Stimulated activated CD4-positive, alpha-beta T cell treated with anti-CD3 and anti-CD28 coated beads, Interleukin-4, amount 100 ng/mL, for 4 hours (primary cell): ENCODE data around the gene WDR31.
"Not testable (repeated sequence)": the region's sequence is repeated elsewhere in the genome, so short reads cannot be mapped to it uniquely, and the experiment has no call there.

Experiments
- DNase-seq, 2 experiments: peaks; one replicate each; pipeline ENCODE4 v3.0.0-alpha.2; 2020

Gene WDR31

GRCh38 chr9:113340011-113340699 lies at the start of gene WDR31:
TSS of gene WDR31 (minus strand) at chr9:113340275. CDS start at chr9:113332022, 8,253 bp downstream.
- DNase-seq: peak; percentile 78 to 82

GRCh38 chr9:113389451-113389850 lies 49.4 kb upstream of the WDR31 start:
- DNase-seq: no peak

DNA sequence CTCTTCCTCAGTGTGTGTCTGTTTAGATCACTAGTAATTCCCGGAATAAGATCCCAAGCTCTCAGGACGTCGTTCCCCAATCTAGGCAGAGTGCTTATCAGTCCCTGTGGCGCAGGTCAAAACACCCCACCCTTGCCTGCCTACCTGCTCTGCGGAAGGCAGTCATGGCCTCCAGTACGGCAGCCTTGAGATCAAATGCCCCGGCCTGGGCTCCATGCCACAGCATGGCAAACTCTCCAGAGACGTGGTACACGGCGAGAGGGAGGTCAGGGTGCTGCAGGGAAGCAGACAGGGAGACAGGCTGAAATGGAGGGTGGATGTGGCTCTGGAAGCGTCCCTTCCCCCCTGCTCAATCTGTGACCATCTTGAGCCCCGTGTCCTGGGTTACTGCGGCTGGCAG lies 48.8 kb upstream of the WDR31 start:
- no peak for DNase-seq

DNA sequence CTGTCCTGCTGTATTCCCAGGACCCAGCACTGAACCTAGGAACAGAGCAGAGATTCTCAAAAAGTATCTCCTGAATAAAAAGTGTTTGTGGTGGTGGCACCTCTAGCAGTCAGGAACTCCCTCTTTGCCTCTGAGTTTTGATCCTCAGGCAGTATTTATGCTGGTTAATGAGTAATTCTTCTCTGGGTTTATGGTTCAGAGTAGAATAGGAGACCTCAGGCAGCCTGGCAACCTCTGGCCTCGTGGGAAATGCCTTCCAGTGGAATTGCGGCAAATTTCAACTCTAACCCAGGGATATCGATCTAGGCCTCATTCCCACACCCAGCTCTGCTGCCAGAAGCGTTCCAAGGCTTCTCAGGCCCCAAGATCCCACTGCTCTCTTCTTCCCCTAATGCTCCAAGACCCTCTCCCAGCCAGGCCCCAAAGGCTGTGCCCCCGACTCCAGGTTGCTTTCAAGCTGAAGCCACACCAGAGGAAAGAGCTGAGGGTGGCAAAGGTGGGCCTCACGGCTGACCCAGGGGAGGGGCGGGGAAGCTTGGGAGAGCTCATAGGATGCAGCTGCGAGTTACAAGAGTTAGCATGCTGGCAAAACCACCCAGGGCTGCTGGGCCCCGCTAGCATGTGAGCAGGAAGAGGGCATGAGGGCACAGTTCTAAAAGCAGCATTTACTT lies 47.6 kb upstream of the WDR31 start:
- no peak for DNase-seq

DNA sequence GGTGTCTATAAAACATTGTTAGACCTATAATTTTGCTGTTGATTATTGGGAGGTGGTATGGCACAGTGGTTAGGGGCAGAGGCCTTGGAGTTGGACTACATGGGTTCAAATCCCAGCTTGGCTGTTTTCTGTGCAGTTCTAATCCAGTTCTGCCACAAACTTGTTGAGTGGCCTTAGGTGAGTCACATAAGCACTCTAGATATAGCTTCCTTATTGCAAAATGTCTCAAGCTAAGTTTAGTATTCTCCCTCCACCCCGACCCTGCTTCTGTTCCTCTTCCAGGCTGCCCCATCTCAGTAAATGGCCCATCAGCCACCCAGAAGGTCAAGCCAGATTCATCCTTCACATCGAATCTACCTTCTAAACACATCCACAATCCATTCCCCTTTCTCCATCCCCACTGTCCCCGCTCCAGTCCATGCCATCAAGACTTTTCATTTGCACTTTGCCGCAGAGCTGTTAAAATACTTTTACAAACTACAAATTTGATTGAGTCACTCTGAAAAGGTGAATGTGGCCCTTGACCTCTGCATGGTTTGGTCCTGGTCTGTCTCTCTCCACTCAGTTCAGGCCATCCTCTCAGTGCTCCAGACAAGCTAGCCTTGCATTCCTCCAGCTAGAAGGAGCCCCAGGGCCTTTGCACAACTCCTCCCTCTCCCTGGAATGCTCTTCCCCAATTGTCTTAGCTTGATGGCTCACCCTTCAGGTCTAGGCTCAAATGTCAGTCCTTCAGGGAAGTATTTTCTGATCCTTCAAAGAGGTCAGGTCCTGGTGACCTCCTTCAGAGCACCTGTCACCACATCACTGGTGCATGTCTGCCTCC lies 46.7 kb upstream of the WDR31 start:
- no peak for DNase-seq

DNA sequence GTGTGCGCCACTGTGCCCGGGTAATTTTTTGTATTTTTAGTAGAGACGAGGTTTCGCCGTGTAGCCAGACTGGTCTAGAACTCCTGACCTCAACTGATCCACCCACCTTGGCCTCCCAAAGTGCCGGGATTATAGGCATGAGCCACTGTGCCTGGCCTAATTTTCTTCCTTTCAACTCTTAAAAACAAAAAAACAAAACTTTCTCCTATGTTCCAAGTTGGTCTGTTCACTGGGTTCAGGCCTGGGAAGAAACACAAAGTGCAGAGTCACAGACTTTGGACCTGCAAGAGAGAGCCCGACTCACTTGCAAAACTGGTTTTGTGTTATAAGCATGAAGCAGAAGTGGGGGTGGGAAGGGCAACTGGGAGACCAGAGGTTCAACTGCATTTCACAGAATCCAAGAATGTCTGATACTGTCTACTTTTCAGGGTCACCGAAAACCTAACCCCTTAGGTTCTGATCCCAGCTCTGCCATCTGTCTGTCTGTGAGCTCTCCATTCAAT lies 41.9 kb upstream of the WDR31 start:
- DNase-seq: no peak

GRCh38 chr9:113381441-113381840 lies 41.4 kb upstream of the WDR31 start:
- DNase-seq: not testable (repeated sequence)

GRCh38 chr9:113380869-113381378 lies 40.8 kb upstream of the WDR31 start:
- no peak for DNase-seq

GRCh38 chr9:113379829-113380210 lies 39.7 kb upstream of the WDR31 start:
- DNase-seq: not testable (repeated sequence)

- DNase-seq: not testable (repeated sequence)
These were observed 39.2 kb upstream of the WDR31 start for GRCh38 chr9:113379094-113379828.

GRCh38 chr9:113376634-113377567 lies 36.8 kb upstream of the WDR31 start, which contains the start of gene HDHD3:
TSS of gene HDHD3 (minus strand) at chr9:113376986. CDS start at chr9:113374354, 2,632 bp downstream.
- peak; percentile 74 to 81 for DNase-seq

GRCh38 chr9:113375057-113376023 lies 35.3 kb upstream of the WDR31 start:
- no peak for DNase-seq

GRCh38 chr9:113373676-113374392 lies 33.8 kb upstream of the WDR31 start:
- DNase-seq: no peak

GRCh38 chr9:113373256-113373655 lies 33.2 kb upstream of the WDR31 start:
- no peak for DNase-seq

GRCh38 chr9:113372059-113372458 lies 32.0 kb upstream of the WDR31 start:
- DNase-seq: no peak

DNA sequence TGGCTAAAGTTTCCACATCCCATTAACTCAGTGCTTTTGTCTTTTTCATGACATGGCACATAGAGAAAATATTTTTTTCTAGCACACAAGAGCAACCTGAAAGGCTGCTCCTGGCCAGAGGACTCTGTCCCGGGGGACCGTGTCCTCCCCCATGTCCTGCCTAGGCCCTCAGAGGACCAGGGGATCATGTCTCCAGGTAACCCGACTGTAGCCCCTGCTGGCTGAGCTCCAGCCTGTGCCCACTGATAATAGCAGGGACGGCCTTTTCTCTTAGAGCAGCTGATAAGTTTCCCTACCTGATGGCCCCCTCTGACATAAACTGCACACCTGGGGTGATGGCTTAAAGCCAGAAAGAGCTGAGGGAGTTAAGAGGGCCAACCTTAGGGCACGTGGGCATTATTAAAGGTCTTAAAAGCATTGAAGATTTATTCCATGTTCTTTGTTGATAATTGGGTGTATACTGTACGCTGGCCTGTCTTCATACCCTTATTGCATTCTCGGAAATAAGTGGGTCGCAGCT lies 30.8 kb upstream of the WDR31 start:
- no peak for DNase-seq

GRCh38 chr9:113369855-113370140 lies 29.7 kb upstream of the WDR31 start:
- DNase-seq: no peak

GRCh38 chr9:113368982-113369854 lies 29.1 kb upstream of the WDR31 start:
- DNase-seq: no peak
